Tibial nerve (tissue), 4 donors: ENCODE results near the gene TTYH1.

ENCODE experiments used
- EP300 ChIP-seq, 2 donors: sonication (generic); formaldehyde crosslinking; IDR thresholded peaks; one replicate each; pipeline ENCODE4 v1.6.1; 2017; ENCODE audit warnings: antibody characterized with exemption in 2 of 2, mild to moderate bottlenecking in 1 of 2
- POLR2A ChIP-seq, 2 donors: fragments of 450-650 bp; IDR thresholded peaks; one replicate each; pipeline ENCODE4 v1.6.1; 2017; ENCODE audit warnings: antibody characterized with exemption in 2 of 2, mild to moderate bottlenecking in 2 of 2, moderate library complexity in 2 of 2
- TF ChIP-seq, protein P1 (sequence below), 5 experiments: fragments of 200-600 bp in 3 of 5; fragments of 450-650 bp in 2 of 5; sonication (generic) in 3 of 5; IDR thresholded peaks; one replicate each; pipeline ENCODE4 v1.5.1; 2016 to 2019; ENCODE audit warnings: antibody characterized with exemption in 5 of 5, mild to moderate bottlenecking in 3 of 5, moderate library complexity in 2 of 5

DNA sequence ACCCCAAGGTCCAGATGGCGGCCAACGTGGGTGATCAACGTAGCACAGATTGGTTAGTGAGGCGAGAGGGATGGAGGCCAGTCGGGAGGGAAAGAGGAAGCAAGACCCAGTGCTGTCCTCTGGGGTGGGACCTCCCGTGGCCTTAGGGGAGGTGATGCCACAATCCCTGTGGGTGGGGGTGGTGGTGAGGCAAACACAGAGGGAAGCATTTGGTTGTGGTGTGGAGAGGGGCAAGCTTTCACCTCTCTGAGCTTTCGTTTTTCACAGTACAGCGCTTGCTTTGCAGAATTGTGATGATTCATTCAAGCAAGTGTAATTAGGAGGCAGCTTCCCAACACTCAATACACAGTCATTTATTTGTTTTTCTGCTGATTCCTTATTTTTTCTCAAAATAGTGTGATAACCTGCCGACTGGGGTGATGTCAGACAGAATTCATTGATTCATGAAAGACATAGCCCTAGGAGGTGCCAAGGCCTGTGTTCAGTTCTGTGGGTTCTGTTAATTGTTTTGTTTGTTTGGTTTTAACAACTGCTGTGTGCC, 36.1 kb downstream of the TTYH1 start:
- TF ChIP-seq, protein P1, sequence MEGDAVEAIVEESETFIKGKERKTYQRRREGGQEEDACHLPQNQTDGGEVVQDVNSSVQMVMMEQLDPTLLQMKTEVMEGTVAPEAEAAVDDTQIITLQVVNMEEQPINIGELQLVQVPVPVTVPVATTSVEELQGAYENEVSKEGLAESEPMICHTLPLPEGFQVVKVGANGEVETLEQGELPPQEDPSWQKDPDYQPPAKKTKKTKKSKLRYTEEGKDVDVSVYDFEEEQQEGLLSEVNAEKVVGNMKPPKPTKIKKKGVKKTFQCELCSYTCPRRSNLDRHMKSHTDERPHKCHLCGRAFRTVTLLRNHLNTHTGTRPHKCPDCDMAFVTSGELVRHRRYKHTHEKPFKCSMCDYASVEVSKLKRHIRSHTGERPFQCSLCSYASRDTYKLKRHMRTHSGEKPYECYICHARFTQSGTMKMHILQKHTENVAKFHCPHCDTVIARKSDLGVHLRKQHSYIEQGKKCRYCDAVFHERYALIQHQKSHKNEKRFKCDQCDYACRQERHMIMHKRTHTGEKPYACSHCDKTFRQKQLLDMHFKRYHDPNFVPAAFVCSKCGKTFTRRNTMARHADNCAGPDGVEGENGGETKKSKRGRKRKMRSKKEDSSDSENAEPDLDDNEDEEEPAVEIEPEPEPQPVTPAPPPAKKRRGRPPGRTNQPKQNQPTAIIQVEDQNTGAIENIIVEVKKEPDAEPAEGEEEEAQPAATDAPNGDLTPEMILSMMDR (IDR thresholded peaks at IDR 0.05), result no peak
- no peak for TF ChIP-seq EP300 (IDR thresholded peaks at IDR 0.05)
- TF ChIP-seq POLR2A (IDR thresholded peaks at IDR 0.05), result no peak
